Measurements from ENCODE around the gene DHRS1. TPM values are rescaled to one million over a fixed set of nuclear protein-coding genes. Genes with fewer than 3 reads are reported as not detected.
A peak's percentile ranks its signal among the peaks of the same experiment; 100 is the strongest.

The DHRS1 gene
- total RNA-seq = 10 to 100 TPM; 13.9 to 34.6 (median 29.3) TPM
- polyA plus RNA-seq = 10 to 100 TPM; 39.6 to 56.6 (median 40.8) TPM

GRCh38 chr14:24299255-24300191 is at the start of gene DHRS1, which contains the start of gene NOP9:
Gene DHRS1 (minus strand): TSS chr14:24299780. CDS start chr14:24299106, 674 bp downstream.
Gene NOP9 (plus strand): TSS chr14:24299850. CDS start chr14:24299955, 105 bp downstream.
- intact Hi-C loops (cut with DNase I) = no loop called here
- no peaks in the 10 kb centered on the region for H3K9me3 ChIP-seq
- DNase-seq = peak; percentile 96
- peak within 1 kb of the TSS; percentile 79 to 88 (median 86) for H3K27ac ChIP-seq
- TF ChIP-seq POLR2AphosphoS5 (IDR thresholded peaks at IDR 0.05) = peak; percentile 90 to 94 (median 92)
- peak; percentile 60 to 70 for TF ChIP-seq POLR2A (IDR thresholded peaks at IDR 0.05)
- peak in 1 of 4 donors; percentile 15 for TF ChIP-seq EP300 (IDR thresholded peaks at IDR 0.05)
- TF ChIP-seq, protein P1, sequence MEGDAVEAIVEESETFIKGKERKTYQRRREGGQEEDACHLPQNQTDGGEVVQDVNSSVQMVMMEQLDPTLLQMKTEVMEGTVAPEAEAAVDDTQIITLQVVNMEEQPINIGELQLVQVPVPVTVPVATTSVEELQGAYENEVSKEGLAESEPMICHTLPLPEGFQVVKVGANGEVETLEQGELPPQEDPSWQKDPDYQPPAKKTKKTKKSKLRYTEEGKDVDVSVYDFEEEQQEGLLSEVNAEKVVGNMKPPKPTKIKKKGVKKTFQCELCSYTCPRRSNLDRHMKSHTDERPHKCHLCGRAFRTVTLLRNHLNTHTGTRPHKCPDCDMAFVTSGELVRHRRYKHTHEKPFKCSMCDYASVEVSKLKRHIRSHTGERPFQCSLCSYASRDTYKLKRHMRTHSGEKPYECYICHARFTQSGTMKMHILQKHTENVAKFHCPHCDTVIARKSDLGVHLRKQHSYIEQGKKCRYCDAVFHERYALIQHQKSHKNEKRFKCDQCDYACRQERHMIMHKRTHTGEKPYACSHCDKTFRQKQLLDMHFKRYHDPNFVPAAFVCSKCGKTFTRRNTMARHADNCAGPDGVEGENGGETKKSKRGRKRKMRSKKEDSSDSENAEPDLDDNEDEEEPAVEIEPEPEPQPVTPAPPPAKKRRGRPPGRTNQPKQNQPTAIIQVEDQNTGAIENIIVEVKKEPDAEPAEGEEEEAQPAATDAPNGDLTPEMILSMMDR (IDR thresholded peaks at IDR 0.05) = no peak
- H3K27me3 ChIP-seq = no peaks in the 10 kb centered on the region
- WGBS, 2 donors = 0% methylated on average over 75 of the region's 75 CpGs
- H3K4me1 ChIP-seq = peaks cover 0 to 31% (median 25%) of the 10 kb centered on the region in 4 donors
- H3K4me3 ChIP-seq = peak within 1 kb of the TSS; percentile 67 to 81 (median 76)
- peaks cover 25 to 55% (median 40%) of the 10 kb centered on the region in 4 donors for H3K36me3 ChIP-seq

- intact Hi-C loops (cut with DNase I) = no loop called here
- H3K4me1 ChIP-seq = peaks cover 0 to 7% (median 3%) of the 10 kb centered on the region in 4 donors
- H3K27ac ChIP-seq = no peak overlapping the region
- H3K9me3 ChIP-seq = no peaks in the 10 kb centered on the region
- H3K36me3 ChIP-seq = no peaks in the 10 kb centered on the region
- 93 to 94% methylated on average over 2 of the region's 2 CpGs for WGBS, 2 donors
- peaks cover 0 to 4% (median 0%) of the 10 kb centered on the region in 3 donors for H3K27me3 ChIP-seq
- no peak for DNase-seq
- TF ChIP-seq POLR2AphosphoS5 (IDR thresholded peaks at IDR 0.05) (no peak), POLR2A (IDR thresholded peaks at IDR 0.05) (no peak), EP300 (IDR thresholded peaks at IDR 0.05) (no peak)
- TF ChIP-seq, protein P1 (IDR thresholded peaks at IDR 0.05) = no peak
- no peak overlapping the region for H3K4me3 ChIP-seq
These were observed 48.6 kb upstream of the DHRS1 start for GRCh38 chr14:24348186-24348585.

- intact Hi-C loops (cut with DNase I) = no loop called here
- peaks cover 0 to 4% (median 0%) of the 10 kb centered on the region in 3 donors for H3K27me3 ChIP-seq
These were observed 47.6 kb upstream of the DHRS1 start for GRCh38 chr14:24347134-24347533.

GRCh38 chr14:24343795-24344660 is 44.4 kb upstream of the DHRS1 start:
- H3K9me3 ChIP-seq = no peaks in the 10 kb centered on the region
- H3K27me3 ChIP-seq = peaks cover 0 to 14% (median 0%) of the 10 kb centered on the region in 3 donors
- no peak overlapping the region for H3K27ac ChIP-seq
- intact Hi-C loops (cut with DNase I) = no loop called here
- H3K4me3 ChIP-seq = no peak overlapping the region
- WGBS, 2 donors = 59 to 75% methylated on average over 7 of the region's 7 CpGs
- peaks cover 0 to under 1% (median 0%) of the 10 kb centered on the region in 4 donors for H3K4me1 ChIP-seq
- H3K36me3 ChIP-seq = no peaks in the 10 kb centered on the region
- no peak for DNase-seq
- no peak for TF ChIP-seq POLR2A (IDR thresholded peaks at IDR 0.05)
- TF ChIP-seq, protein P1 (IDR thresholded peaks at IDR 0.05) = no peak

More at GRCh38 chr14:24347134-24347533, 47.6 kb upstream of the DHRS1 start:
- no peak overlapping the region for H3K4me3 ChIP-seq
- TF ChIP-seq EP300 (IDR thresholded peaks at IDR 0.05) (no peak), POLR2AphosphoS5 (IDR thresholded peaks at IDR 0.05) (no peak), POLR2A (IDR thresholded peaks at IDR 0.05) (no peak)
- TF ChIP-seq, protein P1 (IDR thresholded peaks at IDR 0.05) = no peak
- 13 to 53% methylated on average over 1 of the region's 1 CpG for WGBS, 2 donors
- H3K27ac ChIP-seq = no peak overlapping the region
- peaks cover 0 to 5% (median 2%) of the 10 kb centered on the region in 4 donors for H3K4me1 ChIP-seq
- no peaks in the 10 kb centered on the region for H3K36me3 ChIP-seq
- H3K9me3 ChIP-seq = no peaks in the 10 kb centered on the region
- DNase-seq = no peak

Measured in sigmoid colon (tissue), 7 donors.